Prostate gland (tissue), 2 donors: ENCODE measurements around the gene PLAAT3. TPM values are rescaled to one million over a fixed set of nuclear protein-coding genes. Genes with fewer than 3 reads are reported as not detected.
"Not testable (repeated sequence)": the region's sequence is repeated elsewhere in the genome, so short reads cannot be mapped to it uniquely, and the experiment has no call there.

Experiments used
- DNase-seq: peaks from one replicate; pipeline ENCODE4 v3.0.0-alpha.2; 2019; ENCODE audit warnings: low spot score
- H3K27ac ChIP-seq, 2 donors: fragments of 200-600 bp; sonication (generic); 2 replicates each; pipeline ENCODE4 v1.5.1; 2017 to 2019
- H3K27me3 ChIP-seq: fragments of 200-600 bp; sonication (generic); replicated peaks from 2 replicates; pipeline ENCODE4 v1.5.1; 2019; ENCODE audit not compliant: insufficient read depth
- H3K36me3 ChIP-seq, 2 donors: fragments of 200-600 bp; sonication (generic); 1 replicate in 1 of 2; 2 replicates in 1 of 2; pipeline versions ENCODE4 v1.5.1 to v1.8.1; 2017 to 2019
- H3K4me1 ChIP-seq: fragments of 200-600 bp; sonication (generic); replicated peaks from 2 replicates; pipeline ENCODE4 v1.5.1; 2019
- H3K4me3 ChIP-seq, 2 donors: fragments of 200-600 bp; sonication (generic); 2 replicates each; pipeline ENCODE4 v1.5.1; 2017 to 2019
- H3K9me3 ChIP-seq: fragments of 200-600 bp; sonication (generic); 2 replicates; pipeline ENCODE4 v1.5.1; 2017
- POLR2A ChIP-seq: fragments of 450-650 bp; IDR thresholded peaks from one replicate; pipeline ENCODE4 v1.6.1; 2016; ENCODE audit warnings: antibody characterized with exemption, mild to moderate bottlenecking
- POLR2AphosphoS5 ChIP-seq: sonication (generic); formaldehyde crosslinking; IDR thresholded peaks from one replicate; pipeline ENCODE4 v1.6.1; 2017; ENCODE audit warnings: antibody characterized with exemption
- WGBS: methylation state at CpG from one replicate; pipeline ENCODE4 v1.1.5; 2018; 5-methylcytosine and 5-hydroxymethylcytosine counted together
- intact Hi-C: fragments of 100-400 bp; cut with DNase I; formaldehyde crosslinking; loops from one replicate; pipeline ENCODE4 v1.14.2; 2022
- total RNA-seq, 2 donors: library from RNA; depleted of rRNA; stranded (reverse); fragments of >200 nt; gene quantifications; one replicate each; pipeline ENCODE4 v1.1.0, GENCODE V29; 2016
- TF ChIP-seq, protein P1 (sequence below), 4 experiments: fragments of 200-600 bp in 2 of 4; fragments of 450-650 bp in 2 of 4; sonication (generic) in 2 of 4; IDR thresholded peaks; 1 replicate in 3 of 4; 2 replicates in 1 of 4; pipeline ENCODE4 v1.5.1; 2016 to 2019; ENCODE audit warnings: antibody characterized with exemption in 4 of 4, mild to moderate bottlenecking in 2 of 4, moderate library complexity in 2 of 4

The PLAAT3 gene
- total RNA-seq, 2 donors from 2014 or later, result 7.0 to 118 TPM

DNA sequence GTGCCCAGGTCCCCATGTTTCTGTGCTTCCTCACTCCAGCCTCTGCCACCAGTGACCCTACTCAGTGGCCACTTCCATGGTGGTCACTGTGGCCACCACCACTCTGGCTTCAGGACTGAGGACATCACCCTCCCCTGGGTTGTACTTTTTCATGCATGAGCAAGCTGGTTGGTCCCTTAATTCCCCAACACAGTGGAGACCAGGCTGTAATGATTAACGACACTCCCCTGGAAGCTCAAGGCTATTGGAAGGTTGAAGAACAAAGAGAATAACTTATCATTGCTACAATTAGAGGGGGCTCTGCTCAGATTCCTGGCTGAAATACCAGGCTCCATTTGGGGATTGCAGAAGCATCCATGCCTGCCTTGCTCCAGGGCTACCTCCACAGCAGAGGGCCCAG lies 67.2 kb downstream of the PLAAT3 start:
- no peak overlapping the region for H3K27ac ChIP-seq
- no peak overlapping the region for H3K4me3 ChIP-seq
- no peaks in the 10 kb centered on the region for H3K4me1 ChIP-seq
- DNase-seq, result no peak
- no peaks in the 10 kb centered on the region for H3K27me3 ChIP-seq
- WGBS, result 100% methylated on average over 1 of the region's 1 CpG
- H3K9me3 ChIP-seq, result no peaks in the 10 kb centered on the region
- TF ChIP-seq, protein P1, sequence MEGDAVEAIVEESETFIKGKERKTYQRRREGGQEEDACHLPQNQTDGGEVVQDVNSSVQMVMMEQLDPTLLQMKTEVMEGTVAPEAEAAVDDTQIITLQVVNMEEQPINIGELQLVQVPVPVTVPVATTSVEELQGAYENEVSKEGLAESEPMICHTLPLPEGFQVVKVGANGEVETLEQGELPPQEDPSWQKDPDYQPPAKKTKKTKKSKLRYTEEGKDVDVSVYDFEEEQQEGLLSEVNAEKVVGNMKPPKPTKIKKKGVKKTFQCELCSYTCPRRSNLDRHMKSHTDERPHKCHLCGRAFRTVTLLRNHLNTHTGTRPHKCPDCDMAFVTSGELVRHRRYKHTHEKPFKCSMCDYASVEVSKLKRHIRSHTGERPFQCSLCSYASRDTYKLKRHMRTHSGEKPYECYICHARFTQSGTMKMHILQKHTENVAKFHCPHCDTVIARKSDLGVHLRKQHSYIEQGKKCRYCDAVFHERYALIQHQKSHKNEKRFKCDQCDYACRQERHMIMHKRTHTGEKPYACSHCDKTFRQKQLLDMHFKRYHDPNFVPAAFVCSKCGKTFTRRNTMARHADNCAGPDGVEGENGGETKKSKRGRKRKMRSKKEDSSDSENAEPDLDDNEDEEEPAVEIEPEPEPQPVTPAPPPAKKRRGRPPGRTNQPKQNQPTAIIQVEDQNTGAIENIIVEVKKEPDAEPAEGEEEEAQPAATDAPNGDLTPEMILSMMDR (IDR thresholded peaks at IDR 0.05), result no peak
- TF ChIP-seq POLR2AphosphoS5, result no peak
- no peak for TF ChIP-seq POLR2A
- intact Hi-C loops, result no loop called here
- H3K36me3 ChIP-seq, result no peaks in the 10 kb centered on the region

DNA sequence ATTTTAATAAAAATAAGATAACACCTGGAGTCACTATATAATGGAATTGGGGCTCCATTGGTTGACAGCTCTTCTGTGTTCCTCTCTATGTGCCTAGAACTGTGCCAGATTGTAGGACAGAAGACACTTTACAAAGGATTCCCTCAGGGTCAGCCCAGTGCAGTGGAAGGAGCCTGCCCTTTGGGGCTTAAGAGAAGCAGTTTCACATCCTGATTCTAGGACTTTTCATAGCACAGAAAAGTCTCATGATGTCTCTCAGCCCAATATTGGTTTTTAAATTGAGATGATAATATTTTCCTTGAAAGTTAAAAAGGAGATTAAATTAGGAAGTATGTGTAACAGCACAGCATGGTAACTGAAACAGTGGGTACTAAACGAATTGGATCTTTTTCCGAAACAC lies 70.5 kb downstream of the PLAAT3 start:
- 95% methylated on average over 2 of the region's 2 CpGs for WGBS
- H3K4me3 ChIP-seq, result no peak overlapping the region
- no peaks in the 10 kb centered on the region for H3K36me3 ChIP-seq
- intact Hi-C loops, result no loop called here
- no peaks in the 10 kb centered on the region for H3K27me3 ChIP-seq
- no peak for TF ChIP-seq POLR2A
- TF ChIP-seq, protein P1 (IDR thresholded peaks at IDR 0.05), result no peak
- no peaks in the 10 kb centered on the region for H3K9me3 ChIP-seq
- no peak overlapping the region for H3K27ac ChIP-seq
- no peaks in the 10 kb centered on the region for H3K4me1 ChIP-seq
- no peak for DNase-seq

DNA sequence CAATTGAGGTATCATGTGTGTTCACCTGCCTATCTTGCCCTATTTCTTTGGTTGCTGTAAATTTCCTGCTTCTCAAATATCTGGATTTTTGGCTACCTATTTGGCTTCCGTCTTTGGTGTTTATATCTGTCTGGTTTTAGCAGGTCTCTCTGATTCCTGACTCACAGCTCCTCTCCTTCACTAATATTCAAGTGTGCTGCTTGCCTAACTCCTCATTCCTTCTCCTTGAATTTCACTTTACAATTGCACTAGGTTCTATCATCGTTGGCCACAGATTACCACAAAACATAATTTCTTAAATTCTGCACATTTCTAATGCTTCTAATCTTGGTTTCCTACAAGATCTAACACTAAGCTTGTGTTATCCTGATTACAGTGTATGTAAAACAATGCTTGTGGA lies 71.7 kb downstream of the PLAAT3 start:
- H3K9me3 ChIP-seq, H3K36me3 ChIP-seq, DNase-seq, intact Hi-C loops, H3K4me1 ChIP-seq, H3K4me3 ChIP-seq, H3K27ac ChIP-seq, H3K27me3 ChIP-seq: not testable (repeated sequence)
- 64% methylated on average over 2 of the region's 2 CpGs for WGBS

DNA sequence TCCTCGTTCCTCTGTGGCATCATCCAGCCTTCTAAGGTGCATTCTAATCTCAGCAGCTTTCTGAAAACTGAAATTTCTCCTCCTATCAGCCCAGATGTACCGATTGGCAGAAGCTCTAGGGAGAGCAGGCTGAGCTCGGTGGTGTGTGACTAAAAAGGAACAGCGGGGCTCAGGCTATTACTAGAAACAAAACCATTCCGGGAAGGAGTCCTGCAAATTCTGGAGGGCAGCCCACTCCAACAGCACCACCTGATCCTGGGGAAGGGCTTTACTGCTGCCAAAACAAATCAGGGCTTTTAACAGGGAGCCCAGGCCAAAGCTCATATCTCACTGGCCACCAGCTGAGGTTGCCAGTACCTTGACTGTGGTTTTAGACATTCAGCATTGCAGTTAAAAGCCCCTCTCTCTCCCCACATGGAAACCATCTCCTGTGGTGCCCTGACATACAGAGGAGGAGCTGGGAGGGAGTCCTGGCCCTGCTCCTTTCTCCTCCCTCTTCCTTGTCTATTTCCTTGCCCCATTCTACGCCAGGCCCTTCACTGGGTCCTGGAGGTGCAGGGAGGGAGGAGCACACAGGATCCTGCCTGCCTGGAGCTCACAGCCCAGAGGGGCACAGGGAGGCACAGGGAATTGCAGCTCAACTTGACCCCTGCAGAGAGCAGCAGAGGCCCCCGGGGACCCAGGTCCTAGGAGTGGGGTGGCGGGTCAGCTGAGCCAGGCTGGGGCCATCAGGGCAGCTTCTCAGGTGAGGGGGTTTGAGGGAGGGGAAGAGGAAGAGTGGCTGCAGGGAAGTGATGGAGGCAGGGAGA lies 76.7 kb downstream of the PLAAT3 start:
- no peaks in the 10 kb centered on the region for H3K9me3 ChIP-seq

DNA sequence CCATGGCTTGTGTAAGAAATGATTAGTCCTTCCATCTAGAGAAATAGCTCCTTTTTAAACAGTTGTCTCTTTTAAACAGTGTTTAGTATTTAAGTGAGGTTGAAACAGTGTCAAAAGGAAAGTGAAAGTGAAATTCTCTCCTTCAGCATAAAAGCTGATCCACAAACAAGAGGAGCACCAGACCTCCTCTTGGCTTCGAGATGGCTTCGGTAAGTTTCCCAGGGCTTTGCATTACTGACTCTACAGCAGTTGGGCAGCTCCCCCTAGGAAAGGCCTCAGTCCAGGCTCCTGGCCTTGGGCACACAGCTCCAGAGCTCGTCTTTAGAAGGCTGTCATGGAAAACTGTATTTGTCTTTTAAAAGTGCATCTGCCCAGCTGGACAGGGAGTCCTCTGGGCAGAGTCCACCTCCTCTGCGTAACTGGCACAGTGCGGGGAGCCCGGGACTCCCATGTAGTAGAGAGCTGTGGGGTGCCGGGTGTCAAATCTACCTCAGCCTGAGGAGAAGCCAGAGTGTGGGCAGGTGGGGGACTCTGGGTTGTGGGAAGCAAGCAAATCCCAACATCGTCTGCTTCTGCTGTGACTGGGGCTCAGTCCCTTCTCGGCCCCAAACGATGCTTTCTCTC lies 77.5 kb downstream of the PLAAT3 start, which contains the start of gene PLAAT4:
Gene PLAAT4, plus strand, starts transcription at position 140 of the 624 bp plus-strand sequence. Its CDS starts 61 bp downstream, at position 201.
- peak; percentile 28 for DNase-seq
- Histone ChIP-seq H3K9me3 (no peaks in the 10 kb centered on the region), H3K27ac (peak within 1 kb of the TSS; percentile 84), H3K27me3 (no peaks in the 10 kb centered on the region), H3K4me1 (peaks cover 13% of the 10 kb centered on the region), H3K4me3 (peak within 1 kb of the TSS; percentile 24), H3K36me3 (no peaks in the 10 kb centered on the region)
- 20% methylated on average over 9 of the region's 10 CpGs for WGBS
- intact Hi-C loops, result loop anchor here (2.0 to 5.0 kb wide), 3 partner anchors 38 to 96 kb away; partner anchors contain the start of gene PLAAT3
- TF ChIP-seq POLR2A (peak; percentile 37), POLR2AphosphoS5 (peak; percentile 58)
- TF ChIP-seq, protein P1 (IDR thresholded peaks at IDR 0.05), result no peak

More for the DNA sequence above, 76.7 kb downstream of the PLAAT3 start:
- peak; percentile 83 for DNase-seq
- intact Hi-C loops, result loop anchor here (2.0 to 5.0 kb wide), 3 partner anchors 37 to 95 kb away; partner anchors contain the start of gene PLAAT3
- 13% methylated on average over 8 of the region's 8 CpGs for WGBS
- H3K27me3 ChIP-seq, result no peaks in the 10 kb centered on the region
- peaks cover 13% of the 10 kb centered on the region for H3K4me1 ChIP-seq
- H3K36me3 ChIP-seq, result no peaks in the 10 kb centered on the region
- peak overlapping the region; percentile 24 for H3K4me3 ChIP-seq
- peak overlapping the region; percentile 84 for H3K27ac ChIP-seq
- TF ChIP-seq POLR2A (peak; percentile 15), POLR2AphosphoS5 (peak; percentile 87)
- TF ChIP-seq, protein P1 (IDR thresholded peaks at IDR 0.05), result no peak
